GM12864 (cell line): Measurements from ENCODE around the gene ANKRD44.

ENCODE experiments used
- DNase-seq: peaks from one replicate; pipeline ENCODE4 v3.0.0-alpha.2; 2011; ENCODE audit warnings: low read depth
- H3K4me3 ChIP-seq: 2 replicates; pipeline ENCODE4 v1.5.1; 2011; ENCODE audit warnings: mild to moderate bottlenecking, low read depth, low read length, control low read depth
- CTCF ChIP-seq: IDR thresholded peaks from 2 replicates; pipeline ENCODE4 v1.5.1; 2011; ENCODE audit warnings: low read depth, mild to moderate bottlenecking, moderate library complexity, low read length, control low read depth, inconsistent platforms; ENCODE audit errors: missing control alignments

Gene ANKRD44

GRCh38 chr2:197332641-197333040 is 22.1 kb upstream of the ANKRD44 start:
- no peak for DNase-seq
- no peak for TF ChIP-seq CTCF
- no peak overlapping the region for H3K4me3 ChIP-seq

GRCh38 chr2:197328461-197328860 is 17.9 kb upstream of the ANKRD44 start:
- no peak overlapping the region for H3K4me3 ChIP-seq
- no peak for TF ChIP-seq CTCF
- no peak for DNase-seq

- DNase-seq: no peak
- no peak overlapping the region for H3K4me3 ChIP-seq
- TF ChIP-seq CTCF: no peak
Observed at GRCh38 chr2:197327472-197328098, 17.0 kb upstream of the ANKRD44 start.

- no peak for DNase-seq
- H3K4me3 ChIP-seq: no peak overlapping the region
- no peak for TF ChIP-seq CTCF
Observed at GRCh38 chr2:197327073-197327471, 16.5 kb upstream of the ANKRD44 start.

GRCh38 chr2:197324801-197325200 is 14.2 kb upstream of the ANKRD44 start:
- no peak for TF ChIP-seq CTCF
- no peak overlapping the region; the same call in 1 of the 2 replicates for H3K4me3 ChIP-seq
- no peak for DNase-seq

- no peak for DNase-seq
- H3K4me3 ChIP-seq: no peak overlapping the region; the same call in 1 of the 2 replicates
- no peak for TF ChIP-seq CTCF
Observed at GRCh38 chr2:197322724-197323720, 12.4 kb upstream of the ANKRD44 start.
